ENCODE measurements around the gene SPSB3. TPM values are rescaled to one million over a fixed set of nuclear protein-coding genes. Genes with fewer than 3 reads are reported as not detected.

Gene SPSB3
- total RNA-seq, 1 donor from 2014 or later: 51.2 TPM

DNA sequence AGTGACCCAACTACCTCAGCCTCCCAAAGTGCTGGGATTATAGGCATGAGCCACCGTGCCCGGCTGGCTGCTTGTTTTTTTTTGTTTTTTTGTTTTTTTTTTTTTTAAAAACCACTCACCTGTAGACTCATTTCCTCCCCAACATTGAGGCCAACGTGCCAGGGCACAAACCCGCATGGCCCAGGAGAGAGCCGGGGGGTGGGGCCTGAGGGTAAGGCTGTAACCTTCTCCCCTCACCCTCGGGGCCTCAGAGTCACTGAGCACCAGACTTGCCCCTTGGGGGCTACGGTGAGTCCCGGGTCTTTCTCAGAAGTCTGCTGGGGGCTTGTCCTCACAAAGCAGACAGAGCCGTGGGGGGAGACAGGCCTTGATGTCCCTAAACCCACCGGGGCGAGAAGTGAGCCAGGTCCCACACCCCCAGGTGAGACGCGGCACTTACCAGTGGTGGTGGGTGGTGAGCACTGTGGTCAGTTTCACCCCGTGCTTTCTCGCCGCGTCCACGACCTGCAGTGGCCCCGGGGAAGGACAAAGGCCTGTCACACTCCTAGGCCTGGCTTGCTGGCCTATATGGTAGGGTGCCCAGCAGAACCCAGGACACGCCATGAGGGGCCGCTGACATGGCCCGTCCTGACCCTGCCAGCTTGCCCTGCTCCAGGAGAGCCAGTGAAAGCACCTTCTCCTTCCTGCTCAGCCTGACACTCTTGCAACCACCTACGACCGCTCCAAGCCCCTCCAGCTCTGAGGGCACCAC is 39.7 kb upstream of the SPSB3 start:
- Mint-ChIP-seq H3K27ac (no peak overlapping the region), H3K9me3 (no peaks in the 10 kb centered on the region), H3K4me3 (no peak overlapping the region), H3K27me3 (no peaks in the 10 kb centered on the region), H3K4me1 (ENCODE audit: unreplicated experiment) (no peaks in the 10 kb centered on the region), H3K36me3 (no peaks in the 10 kb centered on the region)
- no peak for DNase-seq (ENCODE audit: extremely low spot score, unreplicated experiment)
- TF ChIP-seq CTCF (conservative IDR thresholded peaks at IDR 0.05): no peak

GRCh38 chr16:1820946-1821290 is 38.5 kb upstream of the SPSB3 start:
- DNase-seq (ENCODE audit: extremely low spot score, unreplicated experiment): no peak
- TF ChIP-seq CTCF (conservative IDR thresholded peaks at IDR 0.05): no peak
- H3K27ac Mint-ChIP-seq: no peak overlapping the region
- no peaks in the 10 kb centered on the region for H3K4me1 Mint-ChIP-seq (ENCODE audit: unreplicated experiment)
- no peaks in the 10 kb centered on the region for H3K36me3 Mint-ChIP-seq
- no peak overlapping the region for H3K4me3 Mint-ChIP-seq
- H3K9me3 Mint-ChIP-seq: no peaks in the 10 kb centered on the region
- no peaks in the 10 kb centered on the region for H3K27me3 Mint-ChIP-seq

DNA sequence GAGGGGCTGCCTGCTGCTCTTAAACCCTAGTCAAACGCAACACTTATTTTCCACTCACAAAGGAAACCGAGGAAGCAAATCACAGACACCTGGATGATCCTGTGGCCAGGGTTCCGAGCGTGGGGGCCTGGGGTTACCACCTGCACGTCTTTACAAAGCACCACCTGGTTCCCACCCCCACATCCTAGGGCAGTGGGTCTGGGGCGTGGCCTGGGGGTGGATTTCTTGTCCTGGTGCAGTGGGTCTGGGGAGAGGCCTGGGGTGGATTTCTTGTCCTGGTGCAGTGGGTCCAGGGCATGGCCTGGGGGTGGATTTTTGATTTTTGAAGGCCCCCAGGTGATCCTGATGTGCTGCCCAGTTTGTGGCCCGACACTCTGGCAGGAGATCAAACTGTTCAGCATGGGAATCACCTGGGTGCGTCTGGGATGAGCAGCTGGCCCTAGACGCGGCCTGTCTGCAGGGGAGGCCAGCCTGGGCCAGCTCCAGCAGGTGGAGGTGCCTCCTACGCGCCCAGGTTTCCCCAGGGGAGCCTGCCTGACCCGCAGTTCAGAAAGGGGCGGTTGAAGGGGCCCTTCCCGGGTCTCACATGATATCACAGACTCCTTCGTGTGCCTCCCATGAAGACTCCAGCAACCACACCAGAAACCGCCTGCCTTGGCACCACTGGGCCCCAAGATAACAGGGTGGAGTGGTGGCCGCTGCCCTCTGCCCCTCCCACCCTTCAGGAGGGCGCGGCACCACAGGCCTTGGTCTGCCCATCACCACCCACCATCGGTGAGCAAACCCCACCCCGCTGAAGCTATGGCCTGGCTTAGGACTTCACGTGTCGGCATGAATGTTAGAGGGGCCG is 38.0 kb upstream of the SPSB3 start:
- TF ChIP-seq CTCF (conservative IDR thresholded peaks at IDR 0.05): no peak
- Mint-ChIP-seq H3K4me1 (ENCODE audit: unreplicated experiment) (no peaks in the 10 kb centered on the region), H3K4me3 (no peak overlapping the region), H3K27me3 (no peaks in the 10 kb centered on the region), H3K36me3 (peaks cover 2% of the 10 kb centered on the region), H3K9me3 (no peaks in the 10 kb centered on the region), H3K27ac (no peak overlapping the region)
- no peak for DNase-seq (ENCODE audit: extremely low spot score, unreplicated experiment)

DNA sequence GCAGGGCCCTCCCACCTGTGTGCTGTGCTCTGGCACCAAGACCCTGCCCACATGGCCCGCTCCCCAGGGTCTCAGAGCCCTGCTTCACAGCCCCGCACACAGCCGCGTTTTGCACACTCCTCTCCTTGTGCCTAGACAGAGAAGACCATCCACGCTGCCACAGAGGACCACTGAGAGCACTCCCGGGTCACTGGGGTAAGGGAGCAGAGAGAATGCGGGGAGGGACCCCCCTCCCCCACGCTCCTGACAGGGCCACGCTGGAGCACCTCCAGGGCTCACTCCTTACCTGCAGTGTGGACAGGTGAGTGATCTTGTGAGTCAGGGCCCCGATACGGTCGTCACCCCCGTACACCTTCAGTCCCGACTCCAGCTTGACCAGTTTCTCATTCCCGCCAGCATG is 37.2 kb upstream of the SPSB3 start:
- no peak for TF ChIP-seq CTCF (conservative IDR thresholded peaks at IDR 0.05)
- no peak overlapping the region for H3K27ac Mint-ChIP-seq
- no peak for DNase-seq (ENCODE audit: extremely low spot score, unreplicated experiment)
- no peaks in the 10 kb centered on the region for H3K4me1 Mint-ChIP-seq (ENCODE audit: unreplicated experiment)
- H3K27me3 Mint-ChIP-seq: no peaks in the 10 kb centered on the region
- no peak overlapping the region for H3K4me3 Mint-ChIP-seq
- H3K36me3 Mint-ChIP-seq: peaks cover 6% of the 10 kb centered on the region
- H3K9me3 Mint-ChIP-seq: no peaks in the 10 kb centered on the region

DNA sequence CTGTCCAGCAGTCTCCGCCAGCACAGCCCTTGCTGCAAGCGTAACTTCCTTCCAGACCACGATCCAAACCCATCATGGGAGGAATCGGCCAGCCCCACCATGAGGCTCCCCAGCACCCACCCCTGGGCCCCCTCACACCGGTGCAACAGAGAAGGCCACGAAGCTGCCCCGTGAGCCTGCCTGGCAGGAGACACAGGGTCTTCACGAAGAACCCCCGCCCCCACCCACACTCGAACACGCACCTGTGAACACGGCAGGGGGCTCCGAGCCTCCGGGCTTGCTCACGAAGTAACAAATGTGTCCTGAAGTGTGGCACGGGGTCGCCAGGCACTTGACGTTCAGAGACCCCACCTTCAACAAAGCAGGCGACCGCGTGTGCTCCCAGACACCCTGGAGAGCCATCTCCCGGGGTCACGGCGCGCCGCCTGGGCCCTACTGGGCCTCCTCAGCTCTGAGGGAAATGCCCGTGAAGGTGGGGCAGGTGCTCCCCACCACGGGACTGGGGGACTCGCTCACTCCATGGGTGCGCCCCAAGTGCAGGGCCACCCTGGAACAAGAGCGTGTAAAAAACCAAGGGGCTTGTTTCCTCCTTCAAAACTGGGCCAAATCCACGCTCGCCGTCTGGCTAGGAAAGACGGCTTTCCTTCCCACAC is 36.6 kb upstream of the SPSB3 start:
- H3K4me1 Mint-ChIP-seq (ENCODE audit: unreplicated experiment): no peaks in the 10 kb centered on the region
- no peak for TF ChIP-seq CTCF (conservative IDR thresholded peaks at IDR 0.05)
- H3K27ac Mint-ChIP-seq: no peak overlapping the region
- no peak for DNase-seq (ENCODE audit: extremely low spot score, unreplicated experiment)
- no peaks in the 10 kb centered on the region for H3K9me3 Mint-ChIP-seq
- H3K4me3 Mint-ChIP-seq: no peak overlapping the region
- H3K27me3 Mint-ChIP-seq: no peaks in the 10 kb centered on the region
- peaks cover 6% of the 10 kb centered on the region for H3K36me3 Mint-ChIP-seq
